Left lobe of liver (tissue), 2 donors: ENCODE results near the gene PKN3. TPM values are rescaled to one million over a fixed set of nuclear protein-coding genes. Genes with fewer than 3 reads are reported as not detected.
"Not testable (repeated sequence)": the region's sequence is repeated elsewhere in the genome, so short reads cannot be mapped to it uniquely, and the experiment has no call there.

ENCODE experiments used
- ATAC-seq: fragments of 200-7000 bp; cut with Tn5 transposase; one replicate; pipeline ENCODE4 v1.9.1; 2020; ENCODE audit warnings: mild to moderate bottlenecking, moderate library complexity
- DNase-seq: peaks from one replicate; pipeline ENCODE4 v3.0.0-alpha.2; 2020; ENCODE audit warnings: low spot score
- total RNA-seq: library from RNA; stranded (reverse); gene quantifications from one replicate; pipeline ENCODE4 v1.2.1, GENCODE V29; 2021
- donor health status: DM: no; HTN: no; CAD: no; lungs with moderate emphysema.
- donor health status: DM: no; HTN: yes; CAD: no.

PKN3 gene
- total RNA-seq, result 7.6 TPM

- ATAC-seq, result peak; percentile 88
- DNase-seq, result peak; percentile 87
Measured at GRCh38 chr9:128702445-128702948, at the start of gene PKN3. TSS of gene PKN3 (plus strand) at chr9:128702503. CDS start at chr9:128702916, 413 bp downstream.

GRCh38 chr9:128653908-128654307 is 48.4 kb upstream of the PKN3 start:
- no peak for ATAC-seq
- DNase-seq, result no peak

DNA sequence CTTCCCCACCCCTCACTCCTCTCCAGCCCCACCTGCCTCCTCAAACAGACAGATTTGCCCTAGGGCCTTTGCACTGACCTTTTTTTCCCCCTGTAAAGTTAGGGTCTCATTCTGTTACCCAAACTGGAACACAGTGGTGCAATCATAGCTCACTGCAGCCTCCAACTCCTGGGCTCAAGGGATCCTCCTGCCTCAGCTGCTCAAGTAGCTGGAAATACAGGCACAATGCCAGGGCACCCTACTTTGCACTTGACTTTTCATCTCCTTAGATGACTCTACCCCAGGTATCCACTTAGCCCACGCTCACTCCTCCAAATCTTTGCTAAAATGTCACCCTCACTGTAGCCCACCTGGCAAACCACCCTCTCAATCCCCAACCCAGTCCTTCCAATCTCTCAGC is 47.8 kb upstream of the PKN3 start:
- no peak for ATAC-seq
- DNase-seq, result no peak

GRCh38 chr9:128656416-128657343 is 45.6 kb upstream of the PKN3 start, which contains the start of gene DYNC2I2:
TSS of gene DYNC2I2 (minus strand) at chr9:128656847. CDS start at chr9:128656726, 121 bp downstream.
- ATAC-seq, result peak; percentile 99
- peak; percentile 97 for DNase-seq

GRCh38 chr9:128657344-128657704 is 45.0 kb upstream of the PKN3 start:
- DNase-seq (no peak), ATAC-seq (no peak)

DNA sequence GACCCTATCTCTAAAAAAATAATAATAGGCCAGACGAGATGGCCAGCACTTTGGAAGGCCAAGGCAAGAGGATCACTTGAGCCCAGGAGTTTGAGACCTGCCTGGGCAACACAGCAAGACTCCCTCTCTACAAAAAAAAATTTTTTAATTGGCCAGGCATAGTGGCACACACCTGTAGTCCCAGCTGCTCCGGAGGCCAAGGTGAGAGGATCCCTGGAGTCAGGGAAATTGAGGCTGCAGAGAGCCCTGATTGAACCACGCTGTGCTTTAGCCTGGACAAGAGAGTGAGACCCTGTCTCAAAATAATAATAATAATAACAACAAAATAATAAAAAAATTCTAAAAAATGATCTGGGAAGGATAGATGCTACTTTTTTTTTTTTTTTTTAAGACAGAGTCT is 44.5 kb upstream of the PKN3 start:
- ATAC-seq (no peak), DNase-seq (no peak)

GRCh38 chr9:128666481-128666941 is 35.8 kb upstream of the PKN3 start:
- ATAC-seq, DNase-seq: not testable (repeated sequence)

DNA sequence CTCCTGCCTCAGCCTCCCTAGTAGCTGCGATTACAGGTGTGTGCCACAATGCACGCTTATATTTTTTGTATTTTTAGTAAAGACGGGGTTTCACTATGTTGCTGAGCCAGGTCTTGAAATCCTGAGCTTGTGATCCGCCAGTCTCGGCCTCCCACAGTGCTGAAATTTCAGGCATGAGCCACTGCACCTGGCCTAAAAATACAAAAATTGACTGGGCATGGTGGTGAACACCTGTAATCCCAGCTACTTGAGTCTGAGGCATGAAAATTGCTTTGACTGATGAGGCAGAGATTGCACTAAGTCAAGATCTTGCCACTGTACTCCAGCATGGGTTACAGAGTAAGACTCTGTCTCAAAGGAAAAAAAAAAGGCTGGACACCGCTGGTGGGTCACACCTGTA is 32.5 kb upstream of the PKN3 start:
- no peak for DNase-seq
- ATAC-seq, result no peak

DNA sequence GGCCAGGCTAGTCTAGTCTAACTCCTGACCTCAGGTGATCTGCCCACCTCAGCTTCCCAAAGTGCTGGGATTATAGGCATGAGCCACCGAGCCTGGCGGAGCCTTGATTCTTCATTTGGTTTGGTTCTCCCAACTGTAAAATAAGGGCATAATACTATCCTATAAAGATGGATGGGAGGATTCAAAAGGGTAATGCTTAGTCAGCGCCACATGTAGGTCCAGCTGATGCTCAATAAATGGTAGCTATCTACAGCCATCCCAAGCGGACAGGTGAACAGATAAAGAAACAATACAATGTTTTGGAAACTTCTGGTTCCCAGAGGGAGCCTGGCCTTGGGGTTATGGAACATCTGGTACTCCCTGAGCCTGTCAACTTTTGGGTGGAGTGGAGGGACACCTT is 26.9 kb upstream of the PKN3 start:
- DNase-seq, result no peak
- ATAC-seq, result no peak

GRCh38 chr9:128677794-128678193 is 24.5 kb upstream of the PKN3 start:
- no peak for DNase-seq
- peak; percentile 87 for ATAC-seq

DNA sequence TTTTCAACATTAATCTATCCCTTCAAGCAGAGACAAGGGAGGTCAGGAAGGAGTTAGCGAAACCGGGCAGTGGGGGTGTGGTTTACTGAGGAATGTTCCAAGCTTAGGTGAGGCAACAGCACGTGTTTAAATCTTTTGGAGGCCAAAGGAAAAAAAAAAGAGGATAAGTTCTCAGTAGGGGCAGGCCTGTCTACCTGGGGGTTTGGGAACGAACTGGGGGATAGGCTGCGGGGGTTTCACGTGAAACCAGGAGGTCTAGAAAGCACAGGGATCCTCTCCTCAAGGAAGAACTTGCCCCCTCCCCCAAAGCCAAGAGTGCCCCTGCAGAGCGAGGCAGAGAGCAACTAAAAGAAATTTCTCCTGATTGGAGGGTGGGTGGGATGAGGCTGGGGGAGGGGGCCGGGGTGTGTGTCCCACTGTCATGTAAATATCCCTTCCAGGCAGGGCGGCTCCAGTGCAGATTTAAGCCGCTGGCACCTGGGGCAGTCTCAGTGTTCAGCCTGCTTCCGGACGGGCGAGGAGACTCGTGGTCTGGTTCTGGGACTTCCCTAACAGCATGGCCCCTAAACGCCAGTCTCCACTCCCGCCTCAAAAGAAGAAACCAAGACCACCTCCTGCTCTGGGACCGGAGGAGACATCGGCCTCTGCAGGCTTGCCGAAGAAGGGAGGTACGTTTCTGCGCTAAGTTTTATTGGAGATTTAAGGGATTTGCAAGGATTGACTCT is 18.8 kb upstream of the PKN3 start:
- ATAC-seq (peak; percentile 56), DNase-seq (peak; percentile 65)

DNA sequence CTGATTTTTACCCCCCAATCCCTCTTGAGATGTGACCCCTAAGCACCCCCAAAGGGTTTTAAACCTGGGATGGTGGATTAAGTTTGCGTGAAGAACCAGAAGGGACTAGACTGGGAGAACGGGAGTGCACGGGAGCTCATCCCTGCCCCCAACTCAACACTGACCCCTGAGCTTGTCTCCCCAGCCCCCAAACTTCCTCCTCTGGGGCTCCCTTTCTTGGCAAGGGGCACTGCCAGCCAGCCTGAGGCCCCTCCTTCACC is 18.3 kb upstream of the PKN3 start:
- ATAC-seq (peak; percentile 9), DNase-seq (no peak)

DNA sequence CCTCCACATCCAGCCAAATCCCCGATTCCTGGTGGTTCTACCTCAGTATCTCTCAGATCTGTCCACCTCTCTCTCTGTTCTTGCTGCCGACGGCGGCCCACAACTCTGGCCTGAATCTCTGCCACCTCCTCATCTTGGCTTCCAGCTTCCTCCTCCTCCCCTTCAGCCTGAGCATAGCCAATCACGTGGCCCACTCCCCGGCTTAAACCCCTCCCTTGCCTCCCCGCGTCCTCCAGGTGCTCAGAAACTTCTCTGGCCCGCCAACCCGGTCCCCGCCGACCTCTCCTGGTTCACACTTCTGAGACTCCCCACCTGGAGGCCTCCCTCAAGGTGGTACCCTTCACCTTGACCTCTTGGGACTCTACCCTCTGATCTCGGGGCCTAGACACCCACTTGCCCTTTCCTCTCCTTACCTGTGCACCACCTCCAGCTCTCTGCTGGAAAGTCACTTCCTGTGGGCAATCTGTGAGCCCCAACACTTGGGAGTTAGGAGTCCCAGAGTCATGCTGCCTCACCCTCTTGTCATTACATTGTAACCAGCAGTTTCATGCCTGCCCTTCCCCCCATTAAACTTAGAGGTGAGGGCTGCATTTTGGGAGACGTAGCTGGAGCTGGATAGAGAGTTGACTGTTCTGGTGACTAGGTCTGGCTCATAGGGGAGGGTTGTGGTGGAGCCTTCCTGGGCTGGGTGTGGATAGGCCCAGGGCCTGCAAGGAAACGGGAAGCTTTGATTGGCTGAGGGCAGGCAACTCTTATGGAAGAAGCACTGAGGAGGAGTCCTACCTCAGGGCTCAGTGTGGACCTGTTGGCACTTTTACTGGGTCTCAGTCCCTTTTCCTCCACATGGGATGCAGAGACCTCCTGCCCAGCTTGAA is 17.7 kb upstream of the PKN3 start:
- ATAC-seq (peak; percentile 66), DNase-seq (peak; percentile 87)

DNA sequence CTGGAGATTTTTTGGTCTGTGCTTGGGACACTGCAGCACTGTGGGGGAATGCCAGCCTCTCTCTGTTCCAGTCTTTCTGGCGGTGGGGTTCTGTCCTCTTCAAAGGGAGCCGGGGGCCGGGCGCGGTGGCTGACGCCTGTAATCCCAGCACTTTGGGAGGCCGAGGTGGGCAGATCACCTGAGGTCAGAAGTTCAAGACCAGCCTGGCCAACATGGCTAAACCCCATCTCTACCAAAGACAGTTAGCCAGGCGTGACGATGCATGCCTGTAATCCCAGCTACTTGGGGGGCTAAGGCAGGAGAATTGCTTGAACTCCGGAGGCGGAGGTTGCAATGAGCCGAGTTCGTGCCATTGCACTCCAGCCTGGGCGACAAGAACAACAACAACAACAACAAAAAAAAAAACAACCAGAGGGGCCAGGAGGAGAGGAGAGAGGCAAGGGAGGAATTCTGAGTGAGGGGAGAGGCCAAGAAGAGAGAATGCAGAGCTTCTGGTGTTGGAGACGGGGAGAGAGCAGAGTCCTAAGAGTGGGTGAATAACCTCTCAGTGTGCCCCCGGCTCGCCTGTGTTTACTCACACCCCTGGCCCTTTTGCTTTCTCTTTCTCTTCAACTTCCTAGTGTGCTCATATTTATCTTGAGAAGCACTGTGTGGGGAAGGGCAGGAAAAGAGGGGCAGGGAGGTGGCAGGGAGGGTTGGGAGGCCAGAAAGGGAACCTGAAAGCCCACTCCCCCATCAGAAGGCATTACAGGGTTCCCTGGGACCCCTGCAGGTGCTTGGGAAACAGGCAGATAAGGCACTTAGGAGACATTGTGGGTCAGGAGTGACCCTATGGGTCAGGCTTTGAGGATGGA is 16.4 kb upstream of the PKN3 start:
- DNase-seq (no peak), ATAC-seq (no peak)

DNA sequence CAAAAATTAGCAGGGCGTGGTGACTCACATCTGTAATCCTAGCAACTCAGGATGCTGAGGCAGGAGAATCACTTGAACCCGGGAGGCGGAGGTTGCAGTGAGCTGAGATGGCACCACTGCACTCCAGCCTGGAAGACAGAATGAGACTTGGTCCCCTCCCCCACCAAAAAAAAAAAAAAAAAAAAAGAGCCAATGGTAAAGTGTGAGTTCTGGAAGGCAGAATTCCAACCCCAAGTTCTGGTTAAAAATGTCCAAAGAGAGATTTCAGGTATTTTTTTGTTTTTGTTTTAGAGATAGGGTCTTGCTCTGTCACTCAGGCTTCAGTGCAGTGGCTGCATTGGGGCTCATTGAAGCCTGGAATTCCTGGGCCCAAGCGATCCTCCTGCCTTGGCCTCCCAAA is 14.8 kb upstream of the PKN3 start:
- ATAC-seq (no peak), DNase-seq (no peak)

DNA sequence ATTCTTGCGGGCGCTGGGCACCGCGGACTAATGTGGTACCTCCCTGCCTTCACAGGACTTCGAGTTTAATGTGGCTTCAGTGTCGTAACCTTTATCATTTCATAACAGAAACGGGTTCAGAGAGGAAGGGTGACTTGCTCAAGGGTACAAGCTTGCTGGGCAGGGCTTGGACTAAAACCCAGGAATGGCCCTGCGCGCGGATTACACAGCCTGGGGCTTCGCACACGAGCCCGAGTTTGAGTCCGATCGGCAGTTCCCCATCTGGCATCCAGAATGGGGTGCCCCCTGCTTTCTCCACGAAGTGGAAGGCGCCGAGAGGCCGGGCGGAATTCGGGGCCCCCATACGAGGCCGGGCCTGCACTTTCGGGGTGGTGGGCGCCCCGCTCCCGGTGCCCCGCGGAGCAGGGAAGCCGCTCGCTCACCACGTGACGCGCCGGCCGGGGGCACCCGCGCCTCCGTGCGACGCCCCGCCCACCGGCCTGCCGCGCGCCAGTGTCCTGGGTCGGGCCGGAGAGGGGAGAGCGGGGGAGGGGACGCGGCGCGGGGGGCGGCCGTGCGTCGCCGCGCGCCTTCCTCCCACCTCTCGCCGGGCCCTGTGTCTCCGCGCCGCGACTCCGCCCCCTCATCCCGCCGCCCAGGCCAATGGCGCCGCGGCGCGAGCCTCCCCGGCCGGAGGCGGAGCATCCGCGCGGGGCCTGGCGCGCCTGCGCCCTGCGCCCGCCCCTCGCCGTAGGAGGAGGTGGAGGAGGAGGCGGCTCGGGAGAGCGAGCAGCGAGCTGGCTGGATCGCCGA is 13.6 kb upstream of the PKN3 start, which contains the start of gene SET:
SET (plus strand) TSS at position 722 of the 792 bp plus-strand sequence. CDS start 361 bp downstream, outside the sequence.
- DNase-seq (peak; percentile 96), ATAC-seq (peak; percentile 87)

DNA sequence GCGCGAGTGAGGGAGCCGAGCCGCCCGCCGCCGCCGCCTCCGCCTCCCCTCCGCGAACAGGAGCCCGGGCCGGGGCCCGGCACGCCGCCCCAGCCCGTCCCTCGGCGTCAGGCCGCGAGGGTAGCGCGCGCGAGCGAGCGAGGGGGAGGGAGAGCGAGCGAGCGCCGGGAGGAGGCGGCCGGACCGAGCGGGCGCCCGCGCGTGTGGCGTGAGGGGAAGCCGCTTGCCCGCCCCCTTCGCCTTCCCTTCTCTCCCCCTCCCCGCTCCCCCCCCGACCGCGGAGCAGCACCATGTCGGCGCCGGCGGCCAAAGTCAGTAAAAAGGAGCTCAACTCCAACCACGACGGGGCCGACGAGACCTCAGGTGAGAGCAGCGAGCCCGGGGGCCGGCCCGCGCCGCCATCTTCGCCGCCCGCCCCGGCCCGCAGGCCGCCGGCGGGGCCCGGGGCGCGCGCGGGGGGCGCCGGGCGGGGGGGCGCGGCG is 13.0 kb upstream of the PKN3 start:
- DNase-seq, result no peak
- peak; percentile 27 for ATAC-seq

DNA sequence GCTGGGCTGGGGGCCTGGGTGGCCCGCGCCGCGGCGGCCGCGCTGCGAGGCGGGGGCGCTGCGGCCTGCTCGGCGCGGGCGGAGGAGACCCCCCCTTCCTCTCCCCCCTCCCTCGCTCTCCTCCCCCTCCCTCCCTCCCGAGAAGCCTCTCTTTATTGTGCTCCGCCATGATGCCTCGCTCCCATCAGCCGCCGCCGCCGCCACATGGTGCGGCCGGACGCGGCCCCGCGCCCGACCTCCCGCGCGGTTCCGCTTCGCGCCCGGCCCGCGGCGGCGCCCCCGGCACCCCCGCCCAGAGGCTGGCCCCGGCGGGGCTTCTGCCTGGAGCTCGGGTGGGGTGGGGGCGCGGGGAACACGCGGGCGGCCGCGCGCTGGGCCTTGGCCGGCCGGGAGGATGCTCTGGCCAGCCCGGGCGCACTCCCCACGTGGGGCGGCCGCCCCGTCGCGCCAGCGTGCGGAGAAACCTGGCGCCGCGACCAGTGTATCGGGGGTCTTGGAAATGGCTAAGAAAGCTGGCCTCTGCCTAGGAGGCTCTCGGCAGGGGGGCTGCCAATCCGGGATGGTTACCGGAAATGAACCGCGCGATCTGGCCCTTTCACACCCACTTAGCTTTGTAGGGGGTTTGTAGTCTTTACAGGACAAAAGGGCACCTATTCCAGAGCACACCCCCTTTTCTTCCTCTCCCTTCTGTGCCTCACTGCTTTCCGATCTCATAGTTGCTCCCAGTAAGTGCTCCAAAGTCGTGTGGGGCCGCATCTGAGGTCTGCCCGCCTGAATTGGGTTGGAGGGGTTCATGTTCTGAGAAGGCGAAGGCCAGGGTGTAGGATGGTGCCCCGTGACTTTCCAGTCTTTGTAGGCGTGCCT is 12.3 kb upstream of the PKN3 start:
- ATAC-seq (no peak), DNase-seq (no peak)
